ENCODE data around the gene SNX2.

Gene SNX2

DNA sequence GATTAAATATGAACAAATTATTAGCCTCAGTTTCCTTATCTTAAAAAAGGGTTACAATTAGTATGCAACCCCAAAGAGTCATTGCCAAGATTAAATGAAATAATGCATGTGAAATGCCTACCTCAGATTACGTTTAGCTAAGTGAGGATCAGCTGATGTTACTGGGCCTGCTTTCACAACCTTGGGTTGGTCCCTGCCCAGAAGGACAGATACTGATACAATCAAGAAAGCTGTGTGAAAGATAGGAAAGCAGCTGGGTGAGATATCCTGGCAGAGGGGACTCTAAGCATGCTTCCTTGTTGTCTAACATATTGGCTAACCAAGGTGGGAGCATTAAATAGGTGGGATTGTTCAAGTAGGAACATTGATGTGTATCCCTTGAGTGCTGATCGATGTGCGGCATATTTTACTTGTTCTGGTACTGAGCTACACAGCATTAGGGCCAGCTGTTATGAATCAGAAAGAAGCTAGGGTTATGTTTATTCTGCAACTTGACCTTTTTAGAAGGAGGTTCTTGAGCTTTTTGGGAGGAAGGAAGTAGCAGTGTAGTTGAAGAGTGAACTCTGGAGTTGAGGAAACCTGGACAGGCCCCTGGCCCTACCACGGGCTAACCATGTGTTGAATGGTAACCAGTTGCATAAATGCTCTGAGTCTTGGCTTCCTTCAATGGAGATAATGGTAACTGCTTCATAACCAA lies 99.4 kb downstream of the SNX2 start:
- no peak overlapping the region for H3K4me3 Mint-ChIP-seq
- H3K9me3 Mint-ChIP-seq: peaks cover 3% of the 10 kb centered on the region
- H3K4me1 Mint-ChIP-seq (ENCODE audit: low read depth): peaks cover 4% of the 10 kb centered on the region
- no peaks in the 10 kb centered on the region for H3K36me3 Mint-ChIP-seq (ENCODE audit: low read depth)
- H3K27me3 Mint-ChIP-seq (ENCODE audit: low read depth): no peaks in the 10 kb centered on the region
- H3K27ac Mint-ChIP-seq: no peak overlapping the region

DNA sequence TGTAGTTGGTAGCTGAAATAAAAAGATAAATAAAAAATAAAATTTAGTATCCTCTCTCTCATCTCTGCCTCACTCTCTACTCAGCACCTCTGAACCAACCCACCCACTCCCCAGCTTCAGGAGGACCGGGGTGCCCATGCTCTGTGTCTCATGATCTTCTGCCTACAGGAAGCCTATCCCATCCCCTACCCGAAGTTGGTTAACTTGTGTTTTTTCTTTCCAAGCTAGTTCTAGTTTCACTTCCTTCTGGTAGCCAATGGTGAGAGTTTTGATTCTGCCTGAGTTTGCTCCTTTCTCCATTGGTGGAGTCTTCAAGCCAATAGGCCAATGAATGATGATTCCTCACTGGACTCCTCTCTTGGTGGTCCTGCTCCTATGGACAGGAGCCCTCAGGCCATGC lies 102.6 kb downstream of the SNX2 start:
- H3K27ac Mint-ChIP-seq: no peak overlapping the region
- H3K4me3 Mint-ChIP-seq: no peak overlapping the region
- H3K27me3 Mint-ChIP-seq (ENCODE audit: low read depth): no peaks in the 10 kb centered on the region
- H3K36me3 Mint-ChIP-seq (ENCODE audit: low read depth): no peaks in the 10 kb centered on the region
- H3K9me3 Mint-ChIP-seq: peaks cover 3% of the 10 kb centered on the region
- peaks cover 4% of the 10 kb centered on the region for H3K4me1 Mint-ChIP-seq (ENCODE audit: low read depth)

DNA sequence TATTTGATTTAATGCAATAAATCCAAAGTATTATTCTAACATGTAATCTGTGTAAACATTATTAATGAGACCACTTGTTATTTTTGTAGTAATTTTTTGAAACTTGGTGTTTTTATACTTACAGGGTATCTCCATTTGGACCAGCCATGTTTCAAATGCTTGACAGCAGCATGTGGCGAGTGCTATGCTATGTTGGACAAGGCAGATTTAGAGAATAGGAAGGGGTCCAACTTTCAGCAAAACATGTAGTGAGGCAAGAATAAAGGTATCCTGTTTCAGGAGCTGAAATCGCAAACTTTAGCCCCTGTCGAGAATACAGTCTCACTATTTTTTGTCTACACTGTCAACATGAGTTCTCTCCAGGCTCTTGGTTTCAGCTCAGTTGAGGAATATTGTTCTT lies 104.2 kb downstream of the SNX2 start:
- peaks cover 3% of the 10 kb centered on the region for H3K9me3 Mint-ChIP-seq
- peaks cover 4% of the 10 kb centered on the region for H3K4me1 Mint-ChIP-seq (ENCODE audit: low read depth)
- H3K36me3 Mint-ChIP-seq (ENCODE audit: low read depth): no peaks in the 10 kb centered on the region
- no peak overlapping the region for H3K27ac Mint-ChIP-seq
- no peaks in the 10 kb centered on the region for H3K27me3 Mint-ChIP-seq (ENCODE audit: low read depth)
- no peak overlapping the region for H3K4me3 Mint-ChIP-seq
